Progenitor cell of endocrine pancreas (in vitro differentiated cells): ENCODE measurements around the gene SLC7A6OS. TPM values are rescaled to one million over a fixed set of nuclear protein-coding genes. Genes with fewer than 3 reads are reported as not detected.

Experiments
- DNase-seq: peaks from one replicate; pipeline ENCODE4 v3.0.0; 2021; ENCODE audit warnings: low spot score; ENCODE audit not compliant: unreplicated experiment
- H3K27ac Mint-ChIP-seq: 2 replicates; pipeline ENCODE4 v1.8.0; 2021; ENCODE audit warnings: mild to moderate bottlenecking, moderate library complexity, mixed read lengths
- H3K27me3 Mint-ChIP-seq: 2 replicates; pipeline ENCODE4 v1.8.0; 2021; ENCODE audit warnings: mixed read lengths
- H3K36me3 Mint-ChIP-seq: 2 replicates; pipeline ENCODE4 v1.8.0; 2022; ENCODE audit warnings: mixed read lengths; ENCODE audit not compliant: insufficient read depth
- H3K4me1 Mint-ChIP-seq: 2 replicates; pipeline ENCODE4 v1.8.0; 2021; ENCODE audit warnings: low read depth, mixed read lengths
- H3K4me3 Mint-ChIP-seq: 2 replicates; pipeline ENCODE4 v1.8.0; 2021; ENCODE audit warnings: low read depth, mild to moderate bottlenecking, moderate library complexity, mixed read lengths
- H3K9me3 Mint-ChIP-seq: 2 replicates; pipeline ENCODE4 v1.8.0; 2021; ENCODE audit warnings: low read depth, mixed read lengths
- total RNA-seq: library from RNA; stranded (reverse); gene quantifications from 2 replicates; pipeline ENCODE4 v1.2.1, GENCODE V29; 2021
- TF ChIP-seq, protein P1 (sequence below): fragments of 200-600 bp; sonication (generic); IDR thresholded peaks from one replicate; pipeline ENCODE4 v1.5.0; 2021; ENCODE audit warnings: antibody characterized with exemption, mild to moderate bottlenecking; ENCODE audit not compliant: unreplicated experiment

The SLC7A6OS gene
- total RNA-seq, 1 donor from 2014 or later: 23.9 TPM

DNA sequence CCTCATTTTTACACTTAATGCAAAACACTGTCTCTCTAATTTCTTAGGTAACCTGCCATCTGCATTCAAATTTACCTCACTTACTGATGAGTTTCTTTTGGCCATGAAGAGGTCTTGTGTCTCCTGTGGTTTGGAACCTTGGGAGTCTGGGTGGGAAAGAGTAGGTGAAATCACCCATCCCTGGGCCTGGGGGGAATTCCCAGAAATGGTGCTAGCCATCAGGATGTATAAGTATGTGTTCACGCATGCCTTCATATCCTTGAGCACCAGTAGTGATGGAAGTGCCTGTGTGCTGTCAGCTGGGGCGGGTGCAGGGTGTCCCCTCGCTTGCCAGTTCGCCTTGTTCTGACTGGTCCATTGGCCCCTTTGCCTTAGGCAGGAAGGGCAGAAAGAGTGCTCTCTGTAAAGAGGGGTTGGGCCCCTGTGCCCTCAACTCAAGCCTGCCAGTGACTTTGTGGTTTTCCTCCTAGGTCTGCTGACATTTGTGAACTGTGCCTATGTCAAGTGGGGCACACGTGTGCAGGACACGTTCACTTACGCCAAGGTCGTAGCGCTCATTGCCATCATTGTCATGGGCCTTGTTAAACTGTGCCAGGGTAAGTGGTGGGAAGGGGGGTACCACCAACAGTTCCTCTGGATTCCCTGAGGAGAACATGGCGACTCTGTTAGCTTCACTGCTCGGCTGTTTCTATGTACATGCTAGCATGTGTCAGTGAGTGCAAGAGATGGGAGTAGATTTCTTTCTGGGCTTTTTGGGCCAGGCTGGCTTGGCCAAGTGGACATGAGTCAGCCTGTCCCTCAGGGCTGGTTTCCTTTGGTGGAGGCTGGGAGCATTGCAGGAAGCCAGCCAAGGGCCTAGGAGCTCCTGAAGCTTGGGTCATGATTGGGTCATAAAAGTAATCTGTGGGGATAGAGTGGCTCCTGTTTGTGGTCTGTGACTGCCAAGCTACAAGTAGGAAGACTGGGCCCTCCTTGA, 23.2 kb downstream of the SLC7A6OS start:
- Mint-ChIP-seq H3K27ac (no peak overlapping the region), H3K36me3 (peaks cover 2% of the 10 kb centered on the region), H3K4me3 (no peak overlapping the region), H3K4me1 (peaks cover 2% of the 10 kb centered on the region), H3K9me3 (no peaks in the 10 kb centered on the region), H3K27me3 (no peaks in the 10 kb centered on the region)
- DNase-seq: no peak
- TF ChIP-seq, protein P1, sequence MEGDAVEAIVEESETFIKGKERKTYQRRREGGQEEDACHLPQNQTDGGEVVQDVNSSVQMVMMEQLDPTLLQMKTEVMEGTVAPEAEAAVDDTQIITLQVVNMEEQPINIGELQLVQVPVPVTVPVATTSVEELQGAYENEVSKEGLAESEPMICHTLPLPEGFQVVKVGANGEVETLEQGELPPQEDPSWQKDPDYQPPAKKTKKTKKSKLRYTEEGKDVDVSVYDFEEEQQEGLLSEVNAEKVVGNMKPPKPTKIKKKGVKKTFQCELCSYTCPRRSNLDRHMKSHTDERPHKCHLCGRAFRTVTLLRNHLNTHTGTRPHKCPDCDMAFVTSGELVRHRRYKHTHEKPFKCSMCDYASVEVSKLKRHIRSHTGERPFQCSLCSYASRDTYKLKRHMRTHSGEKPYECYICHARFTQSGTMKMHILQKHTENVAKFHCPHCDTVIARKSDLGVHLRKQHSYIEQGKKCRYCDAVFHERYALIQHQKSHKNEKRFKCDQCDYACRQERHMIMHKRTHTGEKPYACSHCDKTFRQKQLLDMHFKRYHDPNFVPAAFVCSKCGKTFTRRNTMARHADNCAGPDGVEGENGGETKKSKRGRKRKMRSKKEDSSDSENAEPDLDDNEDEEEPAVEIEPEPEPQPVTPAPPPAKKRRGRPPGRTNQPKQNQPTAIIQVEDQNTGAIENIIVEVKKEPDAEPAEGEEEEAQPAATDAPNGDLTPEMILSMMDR: no peak

DNA sequence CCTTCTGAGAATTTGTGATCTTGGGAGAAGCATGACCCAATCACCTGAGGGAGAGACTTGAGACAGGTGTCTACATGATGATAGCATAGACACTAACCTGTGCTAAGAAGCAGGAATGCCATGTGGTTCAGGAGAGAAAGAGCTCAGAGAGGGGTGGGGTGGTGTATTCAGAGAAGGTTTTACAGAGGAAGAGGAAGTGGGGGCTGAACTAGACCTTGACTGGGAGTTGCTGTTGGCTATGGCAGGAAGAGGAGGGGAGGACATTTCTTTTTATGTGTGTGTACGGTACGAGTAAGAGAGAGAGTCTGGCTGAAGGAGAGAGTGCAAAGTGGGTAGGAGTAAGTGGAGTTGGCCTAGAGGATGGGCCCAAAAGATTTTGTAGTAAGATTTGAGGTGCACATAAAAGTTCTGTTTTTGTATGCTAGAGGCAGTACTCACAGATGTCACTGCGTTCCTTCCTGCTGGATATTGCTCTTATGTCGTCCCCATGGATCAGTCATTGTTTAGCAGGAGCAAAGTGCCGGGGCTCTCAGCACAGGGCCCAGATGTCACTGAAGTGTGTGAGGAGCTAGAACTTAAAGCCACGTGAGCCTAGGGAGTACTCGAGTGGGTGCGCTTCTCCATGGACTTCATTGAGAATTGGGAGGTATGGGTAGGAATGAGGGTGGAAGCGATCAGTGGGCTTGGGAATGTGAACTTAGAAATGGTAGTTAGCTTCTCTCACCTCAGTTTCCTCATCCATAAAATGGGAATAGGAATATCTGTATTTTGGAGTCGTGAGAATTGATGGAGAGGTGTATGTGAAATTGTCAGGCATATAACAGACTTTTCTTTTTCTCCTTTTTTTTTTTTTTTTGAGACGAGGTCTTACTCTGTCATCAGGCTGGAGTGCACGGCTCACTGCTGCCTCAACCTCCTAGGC, 24.3 kb downstream of the SLC7A6OS start:
- peak overlapping the region; percentile 40 for H3K27ac Mint-ChIP-seq
- H3K9me3 Mint-ChIP-seq: no peaks in the 10 kb centered on the region
- H3K4me1 Mint-ChIP-seq: peaks cover 2% of the 10 kb centered on the region
- H3K36me3 Mint-ChIP-seq: peaks cover 2% of the 10 kb centered on the region
- H3K27me3 Mint-ChIP-seq: no peaks in the 10 kb centered on the region
- TF ChIP-seq, protein P1: no peak
- no peak overlapping the region for H3K4me3 Mint-ChIP-seq
- no peak for DNase-seq

DNA sequence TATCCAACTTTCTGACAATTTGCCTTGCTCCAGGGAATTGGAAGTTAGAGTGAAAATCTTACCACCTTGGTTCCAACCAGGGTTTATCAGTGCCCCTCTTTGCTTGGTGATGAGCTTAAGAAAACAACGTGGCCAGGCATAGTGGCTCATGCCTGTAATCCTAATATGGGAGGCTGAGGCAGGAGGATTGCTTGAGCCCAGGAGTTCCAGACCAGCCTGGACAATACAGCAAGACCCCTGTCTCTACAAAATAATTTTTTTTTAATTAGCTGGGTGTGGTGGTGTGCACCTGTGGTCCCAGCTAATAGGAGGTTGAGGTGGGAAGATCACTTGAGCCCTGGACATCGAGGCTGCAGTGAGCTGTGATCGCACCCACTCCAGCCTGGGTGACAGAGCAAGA, 25.1 kb downstream of the SLC7A6OS start:
- peaks cover 2% of the 10 kb centered on the region for H3K4me1 Mint-ChIP-seq

DNA sequence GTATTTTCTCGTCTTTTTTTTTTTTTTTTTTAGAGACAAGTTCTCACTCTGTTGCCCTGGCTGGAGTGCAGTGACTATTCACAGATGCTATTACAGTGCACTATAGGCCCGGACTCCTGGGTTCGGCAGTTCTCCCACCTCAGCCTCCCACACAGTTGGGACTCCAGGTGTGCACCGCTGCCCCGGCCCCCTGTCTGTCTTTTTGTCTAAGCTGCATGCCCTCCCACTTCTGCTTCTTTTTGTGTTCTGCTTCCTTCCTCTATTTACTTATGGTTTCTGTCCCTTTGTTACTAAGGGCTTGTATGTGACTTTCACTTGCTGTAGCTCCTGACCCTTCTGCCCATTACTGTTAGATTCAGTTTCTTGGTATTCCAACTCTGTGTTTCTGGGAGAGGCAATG, 25.9 kb downstream of the SLC7A6OS start:
- Mint-ChIP-seq H3K36me3 (peaks cover 2% of the 10 kb centered on the region), H3K27me3 (no peaks in the 10 kb centered on the region), H3K4me1 (peaks cover 2% of the 10 kb centered on the region), H3K27ac (peak overlapping the region; percentile 67), H3K4me3 (no peak overlapping the region), H3K9me3 (no peaks in the 10 kb centered on the region)
- no peak for DNase-seq
- TF ChIP-seq, protein P1: no peak

More for the DNA sequence above, 25.1 kb downstream of the SLC7A6OS start:
- no peak for DNase-seq
- Mint-ChIP-seq H3K9me3 (no peaks in the 10 kb centered on the region), H3K27me3 (no peaks in the 10 kb centered on the region), H3K27ac (no peak overlapping the region), H3K4me3 (no peak overlapping the region), H3K36me3 (peaks cover 2% of the 10 kb centered on the region)
- TF ChIP-seq, protein P1: no peak
